Stimulated activated CD4-positive, alpha-beta T cell treated with anti-CD3 and anti-CD28 coated beads, Interleukin-1b, Interleukin-23, amount 100 ng/mL, for 1 hour (primary cell): Measurements from ENCODE around the gene CUEDC1.

ENCODE experiments used
- DNase-seq, 2 donors: peaks; one replicate each; pipeline ENCODE4 v3.0.0-alpha.2; 2020; ENCODE audit warnings: low read depth in 2 of 2

The CUEDC1 gene

DNA sequence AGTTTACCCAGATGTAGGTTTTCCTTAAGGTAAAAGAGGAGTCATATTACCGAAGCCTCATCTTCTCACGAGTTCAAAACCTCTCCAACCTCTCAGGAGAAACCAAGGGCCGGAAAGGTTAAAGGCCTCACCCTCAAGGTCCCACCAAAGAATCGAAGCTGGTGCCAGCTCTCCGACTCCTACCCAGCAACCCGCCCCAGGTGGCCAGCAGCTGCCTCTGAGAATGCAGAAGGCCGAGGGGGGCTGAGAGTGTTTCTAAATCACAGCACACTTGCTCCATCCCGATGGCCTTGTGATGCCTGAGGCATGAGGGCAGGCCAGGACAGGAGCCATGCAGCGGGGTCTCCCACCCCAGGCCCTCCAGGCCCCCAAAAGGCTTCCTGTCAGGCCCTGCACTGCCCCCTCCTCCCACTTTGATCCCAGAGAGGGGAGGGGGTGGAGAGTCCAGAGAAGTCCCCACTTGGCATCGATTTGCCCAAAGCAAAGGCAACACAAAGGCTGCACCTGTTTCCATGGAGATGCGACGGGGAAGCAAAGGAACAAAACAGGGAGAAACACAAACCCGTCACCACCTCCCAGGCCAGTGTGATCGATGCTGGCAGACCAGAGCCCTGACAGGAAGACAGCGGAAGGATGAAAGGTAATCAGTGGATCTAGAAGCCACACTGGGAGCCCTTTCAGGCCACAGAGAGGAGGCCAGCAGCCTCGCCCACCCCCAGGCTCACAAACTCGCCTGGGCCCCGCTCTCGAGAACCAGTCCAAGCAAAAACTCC is 39.0 kb downstream of the CUEDC1 start:
- no peak for DNase-seq

DNA sequence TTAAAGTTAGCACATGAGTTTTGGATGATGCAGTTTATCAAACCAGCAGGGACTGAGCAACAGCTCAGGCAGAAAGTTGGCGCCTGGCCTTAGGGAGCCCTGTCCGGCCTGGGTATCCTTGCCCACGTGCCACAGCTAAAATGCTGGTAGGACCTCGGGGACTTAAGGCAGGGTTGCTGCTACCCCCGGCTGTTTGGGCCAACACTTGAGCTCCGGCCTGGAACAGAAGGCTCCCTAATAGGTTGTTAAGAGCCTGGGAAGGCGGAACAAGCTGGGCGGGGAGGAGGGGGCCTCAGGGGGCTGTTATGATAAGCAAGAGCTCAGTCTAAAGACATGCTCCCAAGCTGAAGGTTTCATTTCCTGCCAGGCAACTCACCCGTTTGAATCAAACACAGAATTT is 39.7 kb downstream of the CUEDC1 start:
- no peak for DNase-seq

DNA sequence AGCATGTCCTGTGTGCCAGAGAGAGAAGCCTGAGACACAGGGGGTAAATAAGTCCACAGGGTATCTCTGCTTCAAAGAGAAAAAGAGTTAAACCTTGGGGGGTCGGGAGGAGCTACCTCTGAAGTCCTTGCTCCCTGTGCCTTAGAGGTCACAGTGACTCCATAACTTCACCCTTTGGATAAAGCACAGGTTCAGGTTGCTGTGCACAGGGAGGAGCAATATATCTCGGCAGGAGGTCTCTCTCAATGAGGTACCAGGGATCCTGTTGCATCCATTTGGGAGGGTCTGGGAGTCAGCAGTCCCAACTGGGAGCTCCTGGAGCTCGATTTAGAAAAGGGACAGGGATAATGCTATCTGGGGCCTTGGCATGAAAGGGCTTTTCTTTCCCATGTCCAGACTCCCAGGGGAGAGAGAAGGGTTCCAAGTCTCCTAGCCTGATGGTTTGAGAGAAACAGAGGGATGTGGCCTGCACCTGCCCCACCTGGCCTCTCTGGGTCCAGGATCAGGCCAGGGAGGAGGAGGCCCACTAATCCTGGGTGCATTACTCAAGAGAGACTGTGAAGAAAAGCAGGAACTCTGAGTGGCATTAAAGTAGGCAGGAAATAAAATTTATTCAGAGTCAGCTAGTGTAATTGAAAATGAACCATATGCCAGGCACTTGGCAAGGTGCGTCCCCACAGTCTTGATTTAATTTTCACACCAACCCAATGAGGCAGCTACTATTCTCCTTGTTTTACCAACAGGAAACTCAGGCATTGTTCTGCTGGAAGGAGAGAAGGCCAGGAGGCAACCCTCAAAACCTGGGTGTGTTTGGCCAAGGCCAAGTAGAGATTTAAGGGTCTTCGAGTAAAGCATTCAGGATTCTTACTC is 40.7 kb downstream of the CUEDC1 start:
- no peak for DNase-seq

DNA sequence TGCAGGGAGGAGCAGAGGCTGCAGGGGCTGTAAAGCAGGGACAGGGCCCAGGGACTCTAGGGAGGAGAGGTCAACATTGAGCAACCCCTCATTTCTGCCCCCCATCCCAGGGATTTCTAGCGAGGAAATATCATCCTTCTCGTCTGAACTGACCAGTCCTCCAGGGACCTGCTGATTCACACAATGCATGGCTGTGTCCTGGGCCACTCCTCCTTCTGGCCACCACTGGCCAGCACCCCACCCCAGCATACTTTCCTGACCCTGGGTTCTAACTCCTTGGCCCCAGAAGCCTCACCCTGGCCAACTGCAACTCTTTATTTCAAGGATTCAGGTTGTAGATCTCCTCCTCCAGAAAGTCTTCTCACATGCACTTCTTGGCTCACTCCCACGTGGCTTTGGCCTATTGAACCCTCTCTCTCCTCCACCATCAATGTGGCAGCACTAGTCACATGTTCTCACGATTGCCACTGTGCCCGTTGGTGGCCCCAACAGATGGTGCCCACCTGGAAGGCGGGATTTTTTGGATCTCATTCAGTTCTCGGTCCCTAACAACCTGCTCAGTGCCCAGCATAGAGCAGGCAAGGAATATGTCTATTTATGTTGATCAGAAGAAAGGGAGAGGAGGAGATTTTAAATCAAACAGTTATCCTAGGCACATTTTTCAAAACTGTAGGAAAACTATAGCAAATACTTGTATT is 41.5 kb downstream of the CUEDC1 start:
- DNase-seq, result no peak

DNA sequence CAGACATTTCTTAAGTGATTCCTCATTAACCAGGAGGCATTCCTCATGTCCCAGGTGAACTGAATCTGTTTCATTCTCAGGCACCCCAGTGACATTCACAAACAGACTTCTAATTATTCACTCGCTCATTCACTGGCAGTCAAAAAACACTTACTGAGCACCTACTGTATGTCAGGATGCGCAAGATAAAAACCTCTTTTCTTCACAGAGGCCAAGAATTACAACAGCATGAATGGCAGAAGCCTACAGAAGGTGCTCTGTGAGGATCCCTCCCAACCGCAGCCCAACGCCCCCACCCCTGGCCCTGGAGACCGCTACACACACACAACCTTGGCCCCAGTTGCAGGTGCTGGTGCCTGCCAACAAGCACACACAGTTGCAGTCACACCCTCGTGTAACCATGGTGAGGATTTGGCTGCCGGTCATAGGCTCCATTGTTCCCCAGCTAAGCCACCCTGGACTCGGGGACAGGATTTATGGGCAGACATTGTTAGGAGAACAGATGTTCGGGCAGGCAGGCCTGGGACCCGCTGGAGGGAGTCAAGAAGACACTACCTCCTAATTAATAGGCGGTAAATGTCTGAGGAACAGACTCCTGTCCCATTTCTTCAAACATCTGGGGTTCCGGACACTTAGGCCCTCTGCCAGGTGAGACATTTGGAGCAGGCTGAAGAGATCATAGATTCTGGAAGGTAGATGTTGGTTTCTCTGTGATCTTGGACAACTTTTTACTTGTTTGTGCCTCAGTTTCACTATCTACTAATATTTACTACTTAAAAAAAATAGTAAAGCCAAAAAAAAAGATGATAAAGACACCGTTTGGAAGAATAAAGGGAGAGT is 43.2 kb downstream of the CUEDC1 start:
- no peak for DNase-seq

DNA sequence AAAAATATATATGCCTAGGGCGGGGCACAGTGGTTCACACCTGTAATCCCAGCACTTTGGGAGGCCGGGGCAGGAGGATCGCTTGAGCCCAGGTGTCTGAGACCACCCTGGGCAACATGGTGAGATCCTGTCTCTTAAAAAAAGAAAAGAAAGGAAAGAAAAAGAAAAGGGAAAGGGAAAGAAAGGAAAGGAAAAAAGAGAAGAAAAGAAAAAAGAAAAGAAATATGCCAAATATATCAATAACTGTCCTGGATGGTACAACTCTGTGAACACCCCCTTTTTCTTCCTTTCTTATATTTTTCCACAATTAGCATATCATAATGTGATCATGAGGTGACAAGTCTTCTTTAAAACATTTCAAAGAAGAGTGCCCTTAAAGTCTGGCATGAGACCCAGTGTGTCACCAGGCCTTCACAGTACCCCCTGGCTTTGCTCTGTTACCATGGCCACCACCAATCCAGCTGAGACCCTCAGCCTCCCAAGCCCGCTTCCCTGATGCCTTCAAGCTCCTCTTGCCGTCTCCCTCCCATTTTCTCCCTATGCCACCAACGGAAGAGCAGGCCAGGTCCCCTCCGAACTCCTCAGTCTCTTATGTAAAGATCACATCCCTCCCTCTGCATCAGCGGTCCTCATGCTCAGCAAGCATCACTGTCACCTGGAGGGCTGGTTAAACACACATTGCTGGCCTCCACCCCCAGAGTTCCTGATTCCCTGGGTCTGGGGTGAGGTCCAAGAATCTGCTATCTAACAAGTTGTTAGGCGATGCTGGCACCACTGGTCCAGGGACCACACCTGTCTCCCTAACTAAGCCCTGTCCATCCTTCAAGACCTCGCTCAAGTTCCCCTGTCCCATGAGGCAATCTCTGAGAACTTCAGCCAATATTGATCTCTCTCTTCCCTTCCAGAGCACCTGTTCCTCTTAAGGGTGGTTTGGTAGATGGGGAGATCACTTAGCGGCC is 44.5 kb downstream of the CUEDC1 start:
- no peak for DNase-seq

DNA sequence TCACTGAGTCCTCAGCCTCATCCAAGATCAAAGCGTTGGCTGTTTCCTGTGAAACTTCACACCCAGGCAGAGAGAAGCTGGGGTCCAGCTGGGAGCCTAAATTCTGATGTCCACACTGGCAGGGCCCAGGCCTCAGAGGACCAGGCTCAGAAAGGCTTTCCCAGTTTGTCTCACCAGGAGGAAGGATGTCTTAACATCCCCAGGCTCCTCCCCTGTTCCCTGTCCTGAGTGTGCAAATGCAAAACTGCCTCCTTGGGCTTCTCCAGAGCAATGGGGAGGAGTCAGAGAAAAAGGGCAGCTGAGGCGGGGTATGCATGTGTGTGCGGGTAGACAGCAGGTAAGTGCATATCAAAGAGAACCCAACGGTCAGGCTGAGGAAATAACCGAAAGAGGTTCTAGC is 45.7 kb downstream of the CUEDC1 start:
- DNase-seq, result no peak

DNA sequence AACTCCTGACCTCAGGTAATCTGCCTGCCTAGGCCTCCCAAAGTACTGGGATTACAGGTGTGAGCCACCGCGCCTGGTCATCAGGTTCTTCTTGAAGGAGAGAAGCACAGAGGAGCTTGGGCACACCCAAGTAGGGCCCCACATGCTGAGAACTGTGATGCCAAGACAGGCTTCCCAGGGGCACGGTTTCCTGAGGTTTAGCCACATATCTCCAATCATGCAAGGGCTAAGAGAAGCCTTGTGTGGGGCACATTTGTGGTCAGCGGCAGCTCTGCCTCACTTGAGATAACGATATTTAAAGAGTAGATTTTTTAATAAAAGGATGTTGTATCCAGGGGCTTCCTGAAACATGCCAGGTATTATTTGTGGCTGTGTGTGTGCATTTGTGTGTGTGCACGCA is 46.9 kb downstream of the CUEDC1 start:
- no peak for DNase-seq

DNA sequence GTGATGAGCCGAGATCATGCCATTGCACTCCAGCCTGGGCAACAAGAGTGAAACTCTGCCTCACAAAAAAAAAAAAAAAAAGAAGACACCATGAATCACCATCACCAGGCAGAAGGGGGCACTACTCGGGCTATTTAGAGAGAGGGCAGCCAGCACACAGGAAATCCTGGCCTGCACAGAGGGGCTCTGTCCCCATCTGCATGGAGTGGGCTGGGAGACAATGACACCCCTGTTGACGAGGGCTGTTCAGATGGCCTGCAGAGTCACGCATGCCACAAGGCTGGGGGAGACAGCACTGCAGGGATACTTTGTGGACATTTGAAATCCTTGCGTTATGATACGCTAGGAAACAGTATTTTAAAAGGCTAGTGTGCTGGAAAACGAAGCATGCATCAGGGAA is 48.3 kb downstream of the CUEDC1 start:
- no peak for DNase-seq

DNA sequence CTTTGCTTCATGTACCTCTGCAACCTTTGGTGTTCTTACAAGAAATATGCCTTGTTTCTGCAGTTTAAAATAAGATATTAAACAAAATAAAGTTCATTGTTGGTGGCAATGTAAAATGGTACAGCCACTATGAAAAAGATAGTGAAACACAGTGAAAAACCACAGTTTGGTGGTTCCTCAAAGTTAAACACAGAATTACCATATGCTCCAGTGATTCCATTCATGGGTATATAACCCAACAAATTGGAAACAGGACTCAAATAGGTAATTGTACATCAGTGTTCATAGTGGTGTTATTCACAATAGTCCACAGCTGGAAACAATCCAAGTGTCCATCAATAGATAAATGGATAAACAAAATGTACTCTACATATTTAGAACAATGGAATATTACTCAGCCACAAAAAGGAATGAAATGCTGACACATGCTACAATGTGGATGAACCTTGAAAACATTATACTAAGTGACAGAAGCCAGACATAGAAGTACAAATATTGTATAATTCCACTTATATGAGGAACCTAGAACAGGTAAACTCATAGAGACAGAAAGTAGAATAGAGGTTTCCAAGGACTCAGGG is 49.2 kb downstream of the CUEDC1 start:
- DNase-seq, result no peak

DNA sequence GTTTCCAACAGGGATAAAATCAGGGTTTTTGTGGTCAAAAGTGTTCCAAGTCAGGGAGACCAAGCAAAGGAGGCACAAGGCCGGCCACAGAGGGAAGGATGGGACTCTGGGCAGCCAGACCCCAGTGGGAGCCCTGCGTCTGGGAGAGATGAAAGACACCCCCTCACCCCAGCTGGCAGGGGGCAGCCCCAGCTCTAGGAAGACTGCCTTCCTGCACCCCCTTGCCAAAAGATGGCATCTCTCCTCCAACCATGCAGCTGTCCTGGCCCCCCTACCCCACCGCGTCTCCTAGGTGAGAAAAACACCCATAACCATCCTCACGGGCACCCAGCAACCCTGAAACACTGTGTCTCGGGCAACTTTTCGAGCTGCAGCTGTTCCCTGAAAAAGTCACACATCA is 51.3 kb downstream of the CUEDC1 start:
- no peak for DNase-seq

DNA sequence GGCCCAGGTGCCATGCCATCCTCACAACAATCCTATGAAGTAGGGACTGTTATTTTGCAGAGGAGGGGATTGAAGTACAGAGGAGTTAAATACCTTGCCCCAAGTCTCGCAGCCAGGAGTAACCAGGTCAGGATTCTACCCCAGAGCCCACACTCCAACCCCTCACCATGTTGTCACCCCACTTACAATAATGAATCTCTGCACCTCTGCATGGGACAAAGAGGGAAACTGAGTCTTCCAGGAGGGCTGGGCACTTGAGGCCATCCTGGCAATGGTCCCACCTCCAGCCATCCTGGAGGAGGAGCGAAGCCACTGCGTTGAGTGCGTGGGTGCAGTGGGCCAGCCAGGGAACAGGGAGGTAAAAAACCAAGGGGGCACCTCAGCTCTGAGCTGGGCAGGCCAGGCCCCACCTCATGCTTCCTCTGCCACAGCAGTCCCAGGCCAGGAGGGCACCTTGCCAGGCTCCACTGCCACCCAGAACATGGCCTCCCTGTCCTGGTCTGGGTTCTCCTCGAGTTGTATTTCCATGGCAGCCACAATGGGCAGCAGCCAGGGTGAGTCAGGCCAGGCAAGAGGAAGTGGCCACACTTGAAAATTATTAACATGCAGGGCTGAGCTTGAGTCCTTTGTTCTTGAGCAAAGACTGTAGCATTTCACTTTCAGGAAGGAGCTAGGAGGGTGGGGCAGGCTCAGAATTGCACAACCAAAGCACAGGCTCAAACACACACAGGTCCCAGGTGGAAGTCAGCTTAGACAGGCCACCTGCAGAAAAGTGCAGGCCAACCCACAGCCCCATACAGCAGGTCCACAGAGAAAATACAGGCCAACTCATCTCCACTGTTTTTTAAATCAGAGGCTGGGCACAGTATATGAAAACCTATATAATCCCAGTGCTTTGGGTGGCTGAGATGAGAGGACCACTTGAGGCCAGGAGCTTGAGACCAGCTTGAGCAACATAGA is 52.1 kb downstream of the CUEDC1 start:
- no peak for DNase-seq

DNA sequence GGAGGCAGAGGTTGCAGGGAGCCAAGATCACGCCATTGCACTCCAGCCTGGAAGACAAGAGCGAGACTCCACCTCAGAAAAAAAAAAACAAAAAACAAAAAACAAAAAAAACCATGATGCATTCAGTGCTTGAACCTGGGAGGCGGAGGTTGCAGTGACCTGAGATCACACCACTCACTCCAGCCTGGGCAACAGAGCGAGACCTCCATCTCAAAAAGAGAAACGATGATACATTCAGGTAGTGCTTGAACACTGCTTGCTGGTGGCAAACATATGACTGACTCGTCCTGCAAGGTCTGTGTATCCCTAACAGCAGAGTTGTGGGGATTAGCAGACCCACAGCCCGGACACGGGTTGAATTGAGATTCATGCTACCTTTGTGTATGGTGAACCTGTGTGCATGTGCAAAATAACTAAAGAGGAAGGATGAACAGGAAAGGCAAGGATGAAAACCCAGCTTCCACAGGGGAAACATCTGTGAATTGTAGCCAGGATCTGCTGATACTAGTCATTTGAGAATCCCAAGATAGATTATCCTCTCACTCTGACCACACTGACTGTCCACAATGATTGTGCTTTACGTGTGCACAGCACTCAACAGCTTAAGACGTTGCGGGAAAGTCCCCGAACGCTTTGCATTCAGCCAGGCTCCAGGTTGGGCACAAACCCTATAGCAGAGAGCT is 53.0 kb downstream of the CUEDC1 start:
- DNase-seq, result no peak

DNA sequence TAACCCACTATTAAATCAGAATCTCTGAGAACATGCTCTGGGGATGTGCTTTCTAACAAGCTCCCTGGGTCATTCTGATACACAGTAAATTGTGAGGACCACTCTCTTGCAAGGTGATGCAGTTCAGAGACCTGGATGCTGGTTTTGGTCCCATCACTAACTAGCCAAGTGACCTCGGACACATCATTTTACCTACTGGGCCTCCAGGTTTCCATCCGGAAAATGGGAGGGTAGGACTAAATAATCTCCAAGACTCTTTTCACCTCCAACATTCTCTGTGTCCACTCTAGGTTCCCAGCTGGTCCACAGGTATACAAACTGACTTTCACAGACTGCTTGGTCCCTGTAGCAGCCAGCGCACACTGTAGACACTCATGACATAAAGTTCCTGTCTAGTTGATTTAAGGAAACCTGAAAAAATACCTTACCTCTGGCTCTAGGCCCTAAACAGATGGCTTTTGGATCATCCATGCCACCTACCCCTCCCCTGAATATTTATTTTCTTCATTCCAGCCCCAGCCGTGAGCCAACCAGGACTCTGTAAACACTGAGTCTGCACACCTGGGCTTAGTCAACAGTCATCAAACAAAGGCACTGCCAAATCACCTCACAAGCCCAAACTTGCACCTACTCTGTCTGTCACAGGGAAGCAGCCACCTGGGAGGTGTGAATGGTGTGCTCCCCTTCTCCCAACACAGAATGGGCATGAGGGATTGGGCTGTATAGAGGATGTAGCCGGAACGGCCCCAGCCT is 54.0 kb downstream of the CUEDC1 start:
- DNase-seq, result no peak

DNA sequence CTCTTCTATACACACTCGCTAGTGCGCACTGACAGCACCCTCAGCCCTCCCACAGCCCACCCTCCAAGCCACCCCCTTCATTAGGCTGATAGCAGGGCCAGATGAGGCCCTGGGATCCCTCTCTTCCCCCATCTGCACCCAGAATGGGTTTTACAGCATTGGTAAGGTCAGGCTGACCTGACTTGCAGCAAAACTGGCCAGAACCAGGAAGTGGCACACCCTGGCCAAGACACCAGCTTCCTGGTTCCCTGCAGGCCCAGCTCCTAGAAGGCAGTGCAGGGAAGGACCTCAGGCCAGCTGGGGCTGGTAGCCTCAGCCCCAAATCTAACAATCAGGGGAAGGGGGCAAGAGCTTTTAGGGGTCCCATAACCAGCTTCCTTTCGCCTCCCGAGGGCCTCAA is 55.4 kb downstream of the CUEDC1 start:
- DNase-seq, result no peak

DNA sequence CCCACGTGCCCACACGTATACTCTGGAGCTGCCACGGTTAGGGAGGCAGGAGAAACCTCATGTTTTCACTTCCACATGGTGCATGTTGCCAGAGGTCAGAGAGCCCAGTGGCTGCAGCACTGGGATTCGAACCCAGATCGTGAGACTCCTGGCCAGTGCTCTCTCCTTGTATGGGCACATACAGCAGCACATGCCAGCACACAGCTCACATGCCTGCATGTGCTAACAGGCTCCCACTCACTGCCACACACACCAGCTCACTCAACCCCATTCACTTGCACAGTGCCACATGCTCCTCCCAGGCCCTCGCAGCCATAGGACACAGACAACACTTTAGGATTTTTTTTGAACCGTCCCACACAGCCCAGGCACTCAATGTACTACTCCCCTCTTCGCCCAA is 55.8 kb downstream of the CUEDC1 start:
- DNase-seq, result no peak

DNA sequence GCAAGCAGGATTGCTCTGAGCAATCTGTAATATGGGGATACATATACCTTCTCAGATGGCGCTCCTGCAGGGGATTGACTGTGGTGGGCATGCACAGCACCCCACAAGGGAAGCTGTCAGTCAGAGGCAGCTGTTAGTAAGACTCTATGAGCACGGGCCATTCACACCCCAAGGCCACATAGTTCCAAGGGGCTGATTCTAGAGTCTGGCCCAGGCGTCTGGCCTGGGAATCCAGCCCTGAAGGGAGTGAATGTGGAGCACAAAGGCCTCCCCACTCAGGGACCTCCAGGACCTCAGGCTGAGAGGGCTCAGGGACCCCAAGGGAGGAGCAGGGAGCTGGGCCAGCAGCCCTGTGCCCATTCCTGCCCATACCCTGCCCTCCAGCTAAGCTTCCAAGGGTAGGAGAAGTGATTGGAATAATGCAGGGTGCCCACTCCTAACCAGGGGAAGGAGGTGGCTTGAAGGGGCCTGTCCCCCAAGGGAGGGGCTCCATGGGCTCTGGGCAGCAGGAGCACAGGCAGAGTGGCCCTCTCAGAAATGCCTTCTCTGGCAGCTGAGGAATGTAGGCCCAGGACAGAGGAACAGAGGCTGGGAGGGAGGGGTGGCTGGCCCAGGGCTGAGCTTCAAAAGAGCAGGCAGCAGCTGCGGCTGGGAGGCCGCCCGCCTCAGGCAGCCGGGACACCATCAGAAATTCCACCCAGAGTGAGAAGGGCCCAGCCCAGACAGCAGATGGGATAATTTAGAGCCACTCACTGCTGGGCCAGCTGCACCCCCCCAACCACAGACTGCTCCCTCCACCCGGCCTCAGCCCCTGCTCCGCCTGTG is 56.5 kb downstream of the CUEDC1 start:
- DNase-seq, result no peak
